Measurements from ENCODE around the gene HDAC4.

HDAC4 gene

DNA sequence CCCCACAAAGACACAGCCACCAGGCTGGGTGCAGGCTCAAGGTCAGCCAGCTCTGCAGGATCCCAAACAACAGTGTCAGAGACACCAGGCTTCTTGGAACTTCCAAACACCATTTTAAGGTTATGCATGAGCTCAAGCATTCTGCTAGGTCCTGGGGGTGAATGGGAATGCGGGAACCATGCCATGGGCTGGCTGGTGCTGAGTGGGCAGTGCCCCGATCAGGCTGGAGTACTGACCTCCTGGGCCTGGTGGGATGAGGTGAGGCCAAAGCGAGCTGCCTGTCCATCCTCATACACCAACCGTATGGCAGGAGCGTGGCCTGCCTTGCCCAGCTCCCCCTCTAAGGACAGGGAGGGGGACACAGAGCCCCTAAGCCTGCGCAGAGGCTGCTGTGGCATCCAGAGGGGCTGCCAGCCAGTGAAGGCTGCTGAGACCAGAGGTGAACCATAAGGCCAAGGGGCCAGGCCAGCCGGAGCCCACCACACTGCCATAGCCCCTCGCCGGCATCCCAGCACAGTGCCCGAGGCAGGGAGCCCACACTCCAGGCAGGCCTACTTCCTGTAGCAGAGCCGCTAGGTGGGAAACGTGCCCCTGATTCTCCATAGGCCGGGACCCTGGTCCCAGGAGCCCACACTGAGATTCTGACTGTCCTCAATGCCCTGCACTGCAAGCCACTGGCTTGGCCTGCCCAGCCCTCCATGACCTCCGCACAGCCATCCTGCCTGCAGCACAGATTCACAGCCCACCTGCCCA lies 135.0 kb downstream of the HDAC4 start:
- DNase-seq: no peak

- DNase-seq: peak; percentile 86 to 95 (median 92)
These were observed 135.8 kb downstream of the HDAC4 start for GRCh38 chr2:239264838-239265651.

DNA sequence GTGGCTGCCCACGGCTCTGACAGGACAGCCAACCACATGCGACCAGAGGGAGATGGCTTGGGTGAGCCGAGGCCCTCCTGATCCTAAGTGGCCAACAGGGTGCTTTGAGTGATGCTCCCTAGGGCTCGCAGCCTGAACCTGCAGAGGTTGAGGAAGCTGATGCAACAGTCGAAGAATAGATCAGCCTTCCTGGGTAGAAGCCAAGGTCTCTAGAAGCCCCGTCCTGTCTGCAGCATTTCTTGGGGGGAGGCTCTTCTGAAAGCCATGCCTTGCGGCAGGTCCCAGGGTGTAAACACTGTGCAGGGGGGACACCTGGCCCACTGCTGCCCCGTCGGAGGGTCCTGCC lies 136.4 kb downstream of the HDAC4 start:
- no peak for DNase-seq

DNA sequence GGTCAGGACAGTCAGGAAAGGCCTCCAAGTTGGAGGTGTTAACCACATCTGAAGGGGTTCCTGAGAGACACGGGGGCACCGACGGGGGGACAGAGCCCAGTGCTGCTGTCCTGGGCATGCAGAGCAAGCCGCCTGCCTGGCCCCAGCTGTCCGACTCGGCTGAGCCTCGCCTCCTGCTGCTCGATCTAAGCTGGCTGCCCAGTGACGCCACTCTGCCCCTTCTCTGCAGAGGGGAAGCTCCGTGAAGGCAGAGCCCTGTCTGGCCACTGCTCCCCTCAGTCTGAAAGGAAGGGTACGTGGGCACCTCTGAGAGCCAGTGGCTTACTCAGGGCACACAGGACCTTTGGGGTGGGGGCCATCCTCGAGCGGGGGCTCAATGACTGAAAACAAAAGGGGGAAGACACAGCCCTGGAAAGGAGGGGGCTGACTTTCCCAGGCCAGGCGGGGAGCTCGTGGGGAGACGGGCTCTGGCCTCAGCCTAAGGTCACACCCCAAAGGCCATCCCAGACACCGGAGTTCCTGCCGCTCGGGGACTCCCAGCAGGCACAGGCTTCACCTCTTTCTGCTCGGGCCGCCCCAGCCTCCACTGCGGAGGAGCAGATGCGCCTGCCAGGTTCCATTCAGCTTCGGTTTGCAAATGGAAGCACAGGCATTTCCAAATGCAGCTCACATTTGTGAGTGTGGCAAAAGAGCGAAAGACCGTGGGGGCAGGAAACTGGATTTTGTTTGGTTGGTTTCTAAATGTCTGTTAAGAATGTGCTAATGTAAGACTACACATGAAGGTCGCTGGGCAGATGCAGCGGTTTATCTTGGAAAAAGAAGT lies 136.9 kb downstream of the HDAC4 start:
- no peak for DNase-seq

DNA sequence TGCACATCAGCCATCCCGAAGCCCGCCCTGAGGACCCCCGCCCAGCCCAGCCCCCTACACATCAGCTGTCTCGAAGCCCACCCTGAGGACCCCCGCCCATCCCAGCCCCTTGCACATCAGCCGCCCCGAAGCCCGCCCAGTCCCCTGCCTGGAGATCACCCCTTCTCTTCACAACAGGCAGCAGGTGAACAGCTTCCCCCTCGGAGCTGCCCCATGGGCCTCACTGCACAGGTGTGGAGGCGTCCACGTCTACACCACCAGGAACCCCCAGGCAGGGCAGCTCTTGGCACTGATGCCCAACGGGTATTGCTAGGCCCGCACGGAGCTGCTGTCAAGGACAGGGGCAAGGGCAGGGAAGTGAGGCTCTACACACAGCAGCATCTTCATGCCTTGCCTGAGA lies 137.6 kb downstream of the HDAC4 start:
- no peak for DNase-seq

- no peak for DNase-seq
These were observed 138.2 kb downstream of the HDAC4 start for GRCh38 chr2:239262484-239263230.

DNA sequence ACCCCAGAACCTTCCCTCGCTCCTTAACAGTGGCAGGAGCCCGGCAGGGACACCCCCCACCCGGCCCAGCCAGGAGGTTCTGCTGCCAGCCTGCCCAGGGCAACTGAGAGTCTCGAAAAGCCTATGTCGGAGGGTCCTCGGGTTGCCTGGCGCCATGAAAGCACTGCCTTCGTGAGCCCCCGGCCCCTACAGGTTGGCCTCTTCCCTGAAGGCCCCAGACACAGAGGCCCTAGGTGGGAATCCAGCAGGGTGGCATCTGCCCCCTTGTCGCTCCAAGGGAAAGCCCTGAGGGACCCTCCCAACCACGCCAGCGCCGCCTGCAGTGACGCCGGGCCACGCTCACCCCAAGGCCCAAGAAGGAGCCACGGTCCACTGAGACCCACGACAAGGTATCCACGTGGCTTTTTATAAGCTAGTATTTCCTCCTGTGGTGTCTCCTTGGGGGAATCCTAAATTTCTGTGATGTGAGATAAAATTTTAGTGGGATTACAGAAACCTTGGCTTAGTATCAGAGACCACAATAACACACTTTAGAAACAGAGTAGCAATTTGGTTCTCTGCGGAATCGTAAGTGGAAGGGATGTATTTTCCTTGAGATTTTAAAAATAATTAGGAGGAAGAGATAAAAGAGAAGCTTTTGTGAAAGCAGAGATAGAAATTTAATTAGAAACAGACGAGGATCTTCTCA lies 138.9 kb downstream of the HDAC4 start:
- DNase-seq: no peak

GRCh38 chr2:239261356-239261755 lies 139.5 kb downstream of the HDAC4 start:
- no peak for DNase-seq

DNA sequence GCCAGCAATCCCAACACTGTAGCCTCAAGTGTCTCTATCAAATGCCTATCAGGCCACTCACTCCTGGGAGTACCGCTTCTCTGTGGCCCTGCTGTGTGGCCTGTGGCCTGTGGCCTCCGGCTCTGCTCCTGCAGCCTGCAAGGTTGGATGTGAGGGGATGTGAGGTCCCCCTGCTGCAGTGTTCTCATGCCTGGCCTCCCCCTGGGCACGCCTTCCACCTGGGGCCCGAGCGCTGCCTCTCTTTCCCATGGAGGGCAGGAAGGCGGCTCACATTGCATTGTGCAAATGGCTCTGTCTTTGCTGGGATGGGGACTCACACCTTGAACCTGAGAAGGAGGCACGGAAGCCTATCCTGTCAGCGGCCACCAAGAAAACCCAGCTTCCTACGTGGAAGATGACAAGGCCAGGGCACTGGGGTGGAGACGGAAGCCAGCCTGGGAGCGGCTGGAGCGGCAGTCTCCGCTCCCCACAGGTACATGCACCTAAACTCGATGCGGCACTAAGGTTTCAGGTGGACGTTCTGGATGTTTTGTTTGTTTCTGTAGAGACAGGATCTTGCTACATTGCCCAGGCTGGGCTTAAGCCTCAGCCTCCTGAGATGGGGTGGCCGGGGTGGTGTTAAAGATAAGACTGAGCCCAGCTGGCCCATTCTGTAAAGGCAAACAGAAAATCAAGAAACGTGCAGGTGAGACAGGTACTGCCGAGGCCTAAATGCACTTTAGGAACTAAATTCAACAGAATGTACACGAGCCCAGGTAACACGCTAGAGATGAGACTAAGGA lies 140.1 kb downstream of the HDAC4 start:
- no peak for DNase-seq

DNA sequence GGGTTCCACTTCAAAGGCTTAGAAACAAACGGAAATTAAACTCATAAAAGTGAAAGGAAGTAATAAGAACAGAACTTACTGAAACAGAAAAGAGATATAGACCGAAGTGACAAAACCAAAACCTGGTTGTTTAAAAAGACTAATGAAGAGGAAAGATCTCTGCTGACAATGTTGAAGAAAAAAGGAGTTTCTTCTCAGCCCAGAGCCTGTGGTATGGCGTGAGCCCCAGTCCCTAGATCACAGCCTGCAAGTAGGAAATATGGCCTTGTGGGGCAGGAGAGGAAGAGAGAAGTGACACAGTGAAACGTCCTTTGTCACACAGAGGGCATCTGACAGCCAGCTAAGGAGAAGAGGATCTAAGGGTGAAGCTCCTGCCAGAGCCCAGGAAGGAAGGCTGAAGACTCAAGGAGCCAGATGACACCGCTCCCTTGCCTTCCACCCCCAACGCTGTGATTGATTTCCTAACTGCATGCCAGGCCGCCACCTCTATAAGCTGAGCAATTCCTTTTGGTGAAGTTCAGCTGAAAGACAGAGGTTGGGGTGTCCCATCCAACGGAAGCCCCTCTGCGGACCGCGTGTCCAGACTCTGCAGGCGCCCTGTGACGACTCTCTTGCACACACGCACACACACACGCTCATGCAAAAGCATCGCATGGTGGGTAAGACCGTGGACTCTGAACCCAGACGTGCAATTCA lies 141.1 kb downstream of the HDAC4 start:
- peak; percentile 62 to 73 (median 72) for DNase-seq

GRCh38 chr2:239259173-239259572 lies 141.6 kb downstream of the HDAC4 start:
- DNase-seq: no peak

GRCh38 chr2:239258248-239258647 lies 142.6 kb downstream of the HDAC4 start:
- DNase-seq: no peak

- peak; percentile 69 to 84 (median 82) for DNase-seq
These were observed 143.3 kb downstream of the HDAC4 start for GRCh38 chr2:239257511-239257937.

DNA sequence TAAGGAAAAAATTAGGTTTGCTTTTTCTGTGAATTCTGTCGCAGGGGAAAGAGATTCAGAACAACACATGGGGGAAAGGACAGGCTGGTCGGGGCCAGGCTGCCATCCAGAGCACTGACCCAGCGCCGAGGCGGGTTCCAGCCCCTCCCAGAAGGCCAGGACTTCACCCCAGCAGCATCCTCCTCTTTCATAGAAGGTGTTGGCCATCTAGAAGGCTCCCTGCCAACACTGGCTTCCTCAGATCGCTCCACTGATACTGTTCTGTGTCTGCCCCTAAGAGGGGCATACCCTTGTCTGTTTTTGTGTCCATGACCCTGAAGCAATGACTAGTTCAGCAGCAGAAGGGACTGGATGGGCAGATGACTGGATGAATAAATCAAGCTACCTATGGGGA lies 144.5 kb downstream of the HDAC4 start:
- no peak for DNase-seq

DNA sequence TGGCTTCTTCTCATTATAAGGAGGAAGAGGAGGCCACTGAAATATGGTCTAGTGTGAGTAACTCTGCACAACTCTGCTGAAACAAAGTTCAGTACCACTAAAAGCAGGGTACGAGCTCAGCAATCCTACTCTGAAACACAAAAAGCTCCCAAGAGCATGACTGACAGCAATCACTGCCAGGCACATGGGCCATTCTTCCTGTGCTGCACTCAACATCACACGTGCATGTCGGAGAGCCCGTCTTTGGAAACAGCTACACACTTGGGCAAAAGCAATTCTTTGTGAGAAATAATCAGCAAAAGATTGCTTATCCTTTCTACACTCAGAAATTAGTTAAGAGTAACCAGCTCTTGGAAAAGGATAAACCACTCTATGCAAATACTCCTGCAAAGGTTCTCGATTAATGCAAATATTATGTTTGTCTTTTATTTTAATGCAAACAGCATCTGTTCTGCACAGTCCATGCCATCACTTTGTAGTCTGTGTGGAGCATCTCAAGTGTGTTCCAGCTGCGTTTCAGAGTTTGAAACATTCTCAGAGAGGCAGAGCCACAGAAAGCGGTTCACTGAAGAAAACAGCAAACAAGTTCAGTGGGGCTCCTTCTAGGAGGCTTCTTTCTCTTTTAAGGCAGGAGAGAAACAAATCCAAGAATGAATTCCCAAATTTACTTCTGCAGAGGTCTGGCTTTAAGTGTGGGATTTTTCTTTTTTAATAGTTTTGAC lies 145.0 kb downstream of the HDAC4 start:
- DNase-seq: no peak

DNA sequence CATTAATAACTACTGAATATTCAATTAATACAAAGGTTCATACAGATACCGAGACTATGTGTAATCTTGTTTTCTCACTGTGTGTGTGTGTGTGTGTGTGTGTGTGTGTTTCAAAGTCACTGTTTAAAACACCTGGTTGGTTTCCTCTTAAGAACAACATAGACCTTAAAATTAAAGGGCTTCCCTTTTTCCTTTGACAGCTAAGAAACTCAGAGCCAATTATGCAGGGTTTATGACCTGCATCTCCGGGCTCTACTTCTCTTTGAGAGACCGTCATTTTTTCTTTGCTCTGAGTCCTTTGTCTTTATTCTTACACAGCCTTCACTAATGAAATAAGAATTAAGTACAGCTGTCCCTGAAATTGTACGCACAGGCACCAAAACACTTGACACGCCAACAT lies 145.6 kb downstream of the HDAC4 start:
- no peak for DNase-seq

GRCh38 chr2:239253701-239254436 lies 147.0 kb downstream of the HDAC4 start:
- peak in 2 of 3 donors; percentile 49 to 54 for DNase-seq

DNA sequence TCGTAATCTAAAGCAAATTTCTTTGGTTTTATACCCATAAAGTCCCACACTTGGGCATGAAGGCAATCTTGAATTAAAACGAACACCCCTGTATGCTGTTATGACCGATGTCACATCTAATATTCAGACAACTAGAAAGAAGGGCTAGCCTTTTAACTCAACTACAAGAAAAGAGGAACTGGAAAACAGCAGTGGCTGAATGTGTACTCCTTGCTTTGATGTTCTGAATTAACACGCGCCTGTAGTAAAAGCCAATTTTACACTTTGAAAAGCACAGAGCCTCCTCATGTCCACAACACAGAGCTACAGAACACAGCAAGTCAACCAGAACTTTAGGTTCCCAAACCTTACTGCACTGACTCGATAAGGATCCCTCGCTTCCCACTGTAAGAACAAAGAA lies 147.6 kb downstream of the HDAC4 start:
- peak; percentile 25 to 58 (median 57) for DNase-seq

DNA sequence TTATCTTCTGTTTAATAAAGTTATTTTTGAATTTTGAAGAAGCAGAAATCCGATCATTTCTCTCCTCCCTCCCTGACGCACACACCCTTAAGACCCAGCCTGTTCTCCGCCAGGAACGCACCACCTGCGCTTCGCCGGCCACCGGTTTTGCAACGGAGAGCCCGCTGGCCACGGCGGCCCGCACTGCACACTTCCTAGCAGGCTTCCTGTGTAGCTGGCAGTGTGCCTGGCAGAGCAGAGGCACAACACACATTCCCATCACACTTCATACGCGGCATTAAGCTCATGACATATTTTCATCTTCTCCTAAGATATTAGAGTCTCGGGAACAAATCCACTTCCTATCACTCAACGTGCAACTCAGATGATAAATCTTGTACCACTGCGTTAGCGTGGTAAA lies 148.0 kb downstream of the HDAC4 start:
- peak in 1 of 3 donors; percentile 39 for DNase-seq

Data from suppressor macrophage treated with lipopolysaccharide for 1 hour (primary cell).